Measurements from ENCODE around the gene DCDC2C.

DNA sequence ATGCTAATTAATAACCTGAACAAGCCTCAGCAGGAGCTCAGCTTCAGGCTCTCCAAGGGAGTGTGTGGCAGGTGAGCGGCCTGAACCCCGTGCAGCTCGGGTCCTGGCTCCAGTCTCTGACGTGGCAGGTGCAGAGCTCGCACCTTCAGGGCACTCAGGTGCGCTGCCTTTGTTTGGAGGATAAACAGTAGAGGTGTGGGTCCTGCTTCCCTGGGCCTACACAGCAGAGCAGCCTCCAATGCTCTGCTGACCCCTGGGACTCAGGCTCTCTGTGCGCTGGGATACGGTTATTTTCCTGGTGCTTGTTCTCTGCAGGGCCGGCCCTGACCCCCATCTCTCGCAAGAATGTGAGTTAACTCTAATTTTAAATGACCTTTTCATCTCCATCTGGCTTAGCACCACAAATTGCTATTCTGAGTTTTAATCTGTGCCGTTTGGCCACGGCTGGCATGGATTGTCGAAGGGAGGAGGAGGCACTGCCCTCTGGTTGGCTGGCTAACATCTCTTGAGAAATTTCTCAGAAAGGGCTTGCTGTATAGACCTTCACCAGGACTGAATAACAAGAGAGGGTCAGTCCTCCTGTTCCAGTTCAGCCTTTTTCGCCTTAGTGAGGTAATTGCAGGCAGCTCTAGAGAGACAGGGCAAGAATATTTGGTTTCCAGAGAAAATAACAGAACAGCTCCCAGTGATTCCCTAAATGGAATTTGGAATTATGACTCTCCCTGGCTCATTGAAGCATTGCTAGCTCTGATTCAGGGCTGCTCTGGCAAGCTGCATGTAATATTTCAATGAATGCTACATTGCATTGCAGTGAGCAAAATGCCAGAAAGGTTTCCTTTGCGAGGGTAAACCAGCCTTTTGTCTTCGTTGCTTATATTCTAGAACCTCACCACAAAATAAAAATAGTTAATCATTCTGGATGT is 161.8 kb downstream of the DCDC2C start:
- TF ChIP-seq, protein P1, sequence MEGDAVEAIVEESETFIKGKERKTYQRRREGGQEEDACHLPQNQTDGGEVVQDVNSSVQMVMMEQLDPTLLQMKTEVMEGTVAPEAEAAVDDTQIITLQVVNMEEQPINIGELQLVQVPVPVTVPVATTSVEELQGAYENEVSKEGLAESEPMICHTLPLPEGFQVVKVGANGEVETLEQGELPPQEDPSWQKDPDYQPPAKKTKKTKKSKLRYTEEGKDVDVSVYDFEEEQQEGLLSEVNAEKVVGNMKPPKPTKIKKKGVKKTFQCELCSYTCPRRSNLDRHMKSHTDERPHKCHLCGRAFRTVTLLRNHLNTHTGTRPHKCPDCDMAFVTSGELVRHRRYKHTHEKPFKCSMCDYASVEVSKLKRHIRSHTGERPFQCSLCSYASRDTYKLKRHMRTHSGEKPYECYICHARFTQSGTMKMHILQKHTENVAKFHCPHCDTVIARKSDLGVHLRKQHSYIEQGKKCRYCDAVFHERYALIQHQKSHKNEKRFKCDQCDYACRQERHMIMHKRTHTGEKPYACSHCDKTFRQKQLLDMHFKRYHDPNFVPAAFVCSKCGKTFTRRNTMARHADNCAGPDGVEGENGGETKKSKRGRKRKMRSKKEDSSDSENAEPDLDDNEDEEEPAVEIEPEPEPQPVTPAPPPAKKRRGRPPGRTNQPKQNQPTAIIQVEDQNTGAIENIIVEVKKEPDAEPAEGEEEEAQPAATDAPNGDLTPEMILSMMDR (conservative IDR thresholded peaks at IDR 0.05; ENCODE audit: low read depth in 2 of 2) = no peak
- TF ChIP-seq EZH2phosphoT487 (IDR thresholded peaks at IDR 0.05; ENCODE audit: unreplicated experiment) = no peak
- no peak for TF ChIP-seq EZH2 (IDR thresholded peaks at IDR 0.05; ENCODE audit: low read depth, unreplicated experiment)
- no peak for TF ChIP-seq POLR2AphosphoS5 (IDR thresholded peaks at IDR 0.05; ENCODE audit: low read depth)

All from GM23338 (cell line).